Measurements from ENCODE around the gene MANBA.
A peak's percentile ranks its signal among the peaks of the same experiment; 100 is the strongest.

Gene MANBA

DNA sequence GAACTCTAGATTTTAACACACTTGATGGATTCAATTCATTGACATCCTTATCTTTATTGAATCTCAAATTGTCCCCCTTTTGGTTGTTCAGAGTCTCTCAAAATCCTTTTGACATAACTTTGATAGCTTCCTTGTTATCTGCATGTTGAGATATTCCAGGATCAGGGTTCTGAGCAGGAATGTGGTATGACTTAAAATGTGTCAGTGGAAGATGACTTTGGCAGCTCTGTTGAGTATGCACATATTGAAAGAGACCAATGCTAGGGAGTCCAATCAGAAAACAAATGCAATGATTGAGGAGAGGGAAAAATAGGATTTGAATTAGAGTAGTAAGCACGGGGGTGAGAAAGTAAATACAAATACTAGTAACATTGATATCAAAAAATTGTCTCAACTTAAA is 93.8 kb downstream of the MANBA start:
- DNase-seq = no peak

- no peak for DNase-seq
Measured at GRCh38 chr4:102665527-102665926, 95.2 kb downstream of the MANBA start.

GRCh38 chr4:102663073-102663472 is 97.7 kb downstream of the MANBA start:
- DNase-seq = peak; percentile 86

DNA sequence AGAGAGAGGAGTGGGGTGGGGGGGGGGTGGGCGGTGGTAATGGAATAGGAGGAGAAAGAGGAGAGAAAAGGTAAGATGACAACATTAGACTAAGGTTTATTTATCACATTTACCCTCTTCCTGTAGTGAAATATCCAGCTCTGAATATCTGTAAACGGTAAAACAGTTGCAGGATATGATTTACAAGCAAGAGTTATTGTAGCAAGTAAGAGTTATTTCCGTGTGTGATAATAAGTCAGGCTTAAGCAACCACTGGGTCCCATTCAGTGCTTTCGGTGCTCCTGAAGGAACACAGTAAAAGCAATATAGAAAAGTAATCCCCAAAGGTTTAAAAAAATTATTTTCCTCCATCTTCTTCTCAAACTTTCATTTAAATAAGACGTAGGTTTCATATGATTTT is 103.6 kb downstream of the MANBA start:
- DNase-seq = no peak

DNA sequence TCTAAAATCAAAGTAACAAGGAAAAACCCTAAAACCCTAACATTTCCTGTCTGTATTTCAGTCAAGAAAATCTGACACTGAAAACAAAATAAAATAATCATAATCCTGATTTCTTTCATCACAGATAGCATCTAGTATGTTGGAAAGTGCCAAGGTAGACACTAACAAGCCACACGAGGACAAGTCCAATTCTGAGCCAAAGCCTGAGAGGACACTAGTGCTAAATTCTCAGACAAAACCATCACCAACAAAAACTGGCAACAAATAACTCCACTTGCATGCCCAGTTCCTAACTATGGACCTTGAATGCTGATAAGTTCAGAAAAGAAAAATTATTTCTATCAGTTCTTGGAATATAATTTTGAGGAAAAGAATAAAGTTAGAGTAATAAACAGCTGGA is 113.7 kb downstream of the MANBA start:
- no peak for DNase-seq

DNA sequence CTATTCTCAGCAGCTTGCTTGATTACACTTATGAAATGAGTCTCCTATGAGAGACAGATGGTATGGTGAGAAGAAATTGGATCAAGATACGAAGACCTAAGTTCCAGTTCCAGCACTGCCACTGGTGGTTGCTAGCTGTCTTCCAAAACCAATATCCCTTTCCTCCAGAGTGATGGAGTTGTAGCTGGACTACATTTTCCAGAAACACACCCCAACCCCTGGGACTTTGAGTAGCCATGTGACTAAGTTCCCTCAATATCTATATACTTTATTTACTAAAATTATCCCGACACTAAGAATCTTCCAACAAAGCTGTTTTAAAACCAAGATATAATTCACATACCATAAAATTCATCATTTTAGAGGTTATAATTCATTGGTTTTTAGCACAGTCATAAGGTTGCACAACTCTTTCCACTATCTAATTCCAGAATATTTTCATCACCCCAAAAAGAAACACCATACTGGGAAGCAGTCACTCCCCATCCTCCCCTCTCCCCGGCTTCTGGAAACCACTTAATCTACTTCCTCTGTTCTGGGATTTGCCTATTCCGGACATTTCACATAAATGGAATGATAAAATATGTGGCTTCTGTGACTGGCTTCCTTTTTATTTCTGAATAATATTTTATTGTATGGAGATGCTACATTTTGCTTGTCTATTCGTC is 118.0 kb downstream of the MANBA start:
- peak; percentile 91 for DNase-seq

DNA sequence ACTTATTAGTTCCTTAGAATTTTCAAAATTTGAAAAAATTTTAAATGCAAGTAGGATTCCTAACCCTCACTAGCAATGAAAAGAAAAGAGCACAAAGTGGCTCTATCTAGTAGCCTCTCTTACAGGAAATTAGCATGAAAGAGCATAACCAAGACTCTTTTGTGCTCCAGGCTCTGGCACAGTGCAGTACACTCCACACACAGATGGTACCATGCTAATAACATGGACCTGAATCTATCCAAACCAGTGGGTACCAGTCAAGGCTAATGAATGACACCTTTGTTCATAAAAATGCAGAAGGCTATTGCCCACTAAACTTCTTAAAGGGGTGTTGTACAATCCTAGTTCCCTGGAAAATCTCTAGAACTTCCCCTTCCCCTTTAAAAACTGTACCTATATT is 119.0 kb downstream of the MANBA start:
- no peak for DNase-seq

- peak; percentile 70 for DNase-seq
Measured at GRCh38 chr4:102640669-102641068, 120.1 kb downstream of the MANBA start.

- no peak for DNase-seq
Measured at GRCh38 chr4:102639598-102639997, 121.2 kb downstream of the MANBA start.

GRCh38 chr4:102638621-102639020 is 122.1 kb downstream of the MANBA start:
- DNase-seq = no peak

GRCh38 chr4:102637391-102637790 is 123.4 kb downstream of the MANBA start:
- DNase-seq = no peak

GRCh38 chr4:102633100-102633499 is 127.7 kb downstream of the MANBA start:
- no peak for DNase-seq

GRCh38 chr4:102632241-102633065 is 128.3 kb downstream of the MANBA start:
- DNase-seq = peak; percentile 53

DNA sequence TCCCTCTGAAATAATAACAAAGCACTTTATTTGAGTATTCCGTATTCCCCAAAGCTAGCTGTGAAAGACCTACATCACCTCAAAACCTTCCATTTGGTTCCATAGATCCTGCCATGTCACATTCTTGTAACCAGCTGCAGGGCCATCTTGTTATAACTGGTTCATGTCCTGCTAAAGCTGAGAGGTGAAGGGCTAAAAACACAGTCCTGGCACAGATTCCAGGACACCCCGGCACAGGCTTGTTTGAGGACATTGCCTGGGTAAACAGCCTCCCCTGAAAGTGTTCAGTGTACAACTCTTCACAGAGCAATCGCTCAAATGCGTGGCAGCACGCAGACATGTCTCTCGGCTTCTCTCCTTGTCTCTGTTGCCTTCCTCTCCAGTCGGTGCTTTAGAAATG is 129.2 kb downstream of the MANBA start:
- no peak for DNase-seq

DNA sequence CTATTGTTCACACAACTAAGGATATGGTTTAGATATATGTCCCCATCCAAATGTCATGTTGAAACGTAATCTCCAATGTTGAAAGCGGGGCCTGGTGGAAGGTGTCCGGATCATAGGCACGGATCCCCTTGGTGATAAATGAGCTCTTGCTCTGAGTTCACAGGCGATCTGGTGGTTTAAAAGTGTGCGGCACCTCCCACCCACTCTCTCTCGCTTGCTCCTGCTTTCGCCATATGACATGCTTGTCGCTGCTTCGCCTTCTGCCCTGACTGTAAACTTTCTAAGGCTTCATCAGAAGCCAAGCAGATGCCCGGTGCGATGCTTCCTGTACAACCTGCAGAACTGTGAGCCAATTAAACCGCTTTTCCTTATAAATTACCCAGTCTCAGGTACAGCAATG is 131.1 kb downstream of the MANBA start:
- DNase-seq = no peak

DNA sequence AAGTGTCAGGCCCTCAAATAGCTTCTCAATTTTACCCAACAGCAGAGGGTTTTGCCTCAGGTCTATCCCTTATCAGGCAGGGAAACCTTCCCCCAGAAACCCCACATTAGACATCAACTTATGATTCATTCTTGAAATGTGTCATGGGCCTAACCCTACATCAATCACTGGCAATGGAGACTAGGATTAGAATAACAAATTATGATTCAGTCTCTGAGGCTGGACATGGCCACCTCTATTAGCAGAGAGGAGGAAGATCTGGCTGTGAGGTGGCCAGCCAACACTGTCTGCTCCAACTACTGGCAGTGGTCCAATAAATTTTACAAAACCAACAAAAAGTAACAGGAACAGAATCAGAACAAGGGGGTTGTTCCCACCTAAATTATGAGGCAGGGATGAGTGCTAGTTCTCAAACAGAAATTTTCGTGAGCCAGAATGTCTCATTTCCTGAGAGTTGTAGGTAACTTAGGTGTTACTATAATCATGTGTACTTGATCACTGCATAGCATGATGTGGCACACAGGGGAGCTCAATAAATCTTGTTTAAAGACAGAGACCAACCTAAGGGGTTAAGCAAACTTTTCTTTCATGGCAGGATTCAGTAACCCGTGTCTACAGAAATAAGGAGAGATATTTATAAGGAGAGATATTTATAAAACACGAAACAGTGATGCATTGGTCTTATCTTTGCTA is 132.8 kb downstream of the MANBA start:
- DNase-seq = peak; percentile 83

DNA sequence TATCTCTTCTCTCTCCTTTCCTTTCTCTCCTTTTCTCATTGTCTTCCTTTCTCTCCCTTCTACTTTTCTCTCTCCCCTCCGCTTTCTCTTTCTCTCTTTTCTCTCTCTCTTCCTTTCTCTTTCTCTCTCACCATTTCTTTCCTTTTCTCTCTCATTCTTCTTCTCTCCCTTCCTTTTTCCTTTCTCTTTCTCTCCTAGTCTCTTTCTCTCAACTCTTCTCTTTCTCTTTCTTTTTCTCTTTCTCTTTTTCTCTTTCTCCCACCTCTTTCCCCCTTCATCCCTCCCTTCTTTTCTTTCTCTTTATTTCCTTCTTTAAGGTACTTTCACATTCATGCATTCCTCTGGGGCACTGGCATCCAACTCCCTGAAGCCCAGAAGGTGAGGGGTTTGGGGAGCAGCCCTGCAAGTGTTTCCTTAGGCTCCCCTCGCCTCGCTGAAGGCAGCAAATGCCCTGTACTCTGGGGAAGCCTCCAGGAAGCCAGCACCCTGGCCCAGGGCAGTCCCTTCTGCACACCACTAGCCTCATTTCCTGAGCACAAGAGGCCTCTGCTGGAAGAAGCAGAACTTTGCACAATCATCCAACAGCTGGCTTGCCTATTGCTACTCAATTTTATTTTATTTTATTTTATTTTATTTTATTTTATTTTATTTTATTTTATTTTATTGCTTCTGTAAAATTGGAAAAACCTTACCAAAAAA is 135.4 kb downstream of the MANBA start:
- peak; percentile 36 for DNase-seq

GRCh38 chr4:102624505-102624904 is 136.3 kb downstream of the MANBA start:
- peak; percentile 42 for DNase-seq

GRCh38 chr4:102623622-102624021 is 137.1 kb downstream of the MANBA start:
- DNase-seq = peak; percentile 78

- DNase-seq = peak; percentile 86
Measured at GRCh38 chr4:102620697-102621497, 139.9 kb downstream of the MANBA start.

DNA sequence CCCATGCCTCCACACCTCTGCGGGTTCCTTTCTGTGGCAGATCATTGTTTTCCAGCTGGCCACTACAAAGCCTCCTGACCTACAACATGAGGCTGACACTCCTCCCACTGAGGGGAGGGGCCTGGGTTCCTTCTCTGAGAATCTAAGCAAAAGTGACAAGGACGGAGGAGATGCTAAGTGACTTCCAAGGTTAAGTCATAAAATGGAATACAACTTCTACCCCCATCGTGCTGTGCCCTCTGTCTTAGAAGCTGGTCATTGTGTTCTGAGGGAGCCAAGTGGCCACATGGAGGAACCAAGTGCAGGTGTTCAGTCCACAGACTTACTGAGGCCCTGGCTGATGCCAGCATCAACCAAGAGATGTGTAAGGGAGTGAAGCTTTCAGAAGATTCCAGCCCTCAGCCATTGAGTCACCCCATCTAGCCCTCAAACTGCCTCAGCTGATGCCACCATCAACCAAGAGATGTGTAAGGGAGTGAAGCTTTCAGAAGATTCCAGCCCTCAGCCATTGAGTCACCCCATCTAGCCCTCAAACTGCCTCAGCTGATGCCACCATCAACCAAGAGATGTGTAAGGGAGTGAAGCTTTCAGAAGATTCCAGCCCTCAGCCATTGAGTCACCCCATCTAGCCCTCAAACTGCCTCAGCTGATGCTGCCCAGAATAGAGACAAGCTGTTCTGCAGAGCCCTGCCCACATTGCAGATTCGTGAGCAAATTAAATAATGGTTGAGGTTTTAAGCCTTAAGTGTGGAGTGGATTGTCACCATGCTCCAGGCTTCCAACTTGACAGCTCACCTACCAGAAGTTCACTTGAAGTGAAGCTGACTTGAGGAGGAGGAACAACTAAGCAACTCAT is 140.8 kb downstream of the MANBA start:
- peak; percentile 52 for DNase-seq

Data from fibroblast of skin of abdomen (primary cell).